ENCODE results near the gene ZNF462.
"Not testable (repeated sequence)": the region's sequence is repeated elsewhere in the genome, so short reads cannot be mapped to it uniquely, and the experiment has no call there.

The ZNF462 gene, protein sequence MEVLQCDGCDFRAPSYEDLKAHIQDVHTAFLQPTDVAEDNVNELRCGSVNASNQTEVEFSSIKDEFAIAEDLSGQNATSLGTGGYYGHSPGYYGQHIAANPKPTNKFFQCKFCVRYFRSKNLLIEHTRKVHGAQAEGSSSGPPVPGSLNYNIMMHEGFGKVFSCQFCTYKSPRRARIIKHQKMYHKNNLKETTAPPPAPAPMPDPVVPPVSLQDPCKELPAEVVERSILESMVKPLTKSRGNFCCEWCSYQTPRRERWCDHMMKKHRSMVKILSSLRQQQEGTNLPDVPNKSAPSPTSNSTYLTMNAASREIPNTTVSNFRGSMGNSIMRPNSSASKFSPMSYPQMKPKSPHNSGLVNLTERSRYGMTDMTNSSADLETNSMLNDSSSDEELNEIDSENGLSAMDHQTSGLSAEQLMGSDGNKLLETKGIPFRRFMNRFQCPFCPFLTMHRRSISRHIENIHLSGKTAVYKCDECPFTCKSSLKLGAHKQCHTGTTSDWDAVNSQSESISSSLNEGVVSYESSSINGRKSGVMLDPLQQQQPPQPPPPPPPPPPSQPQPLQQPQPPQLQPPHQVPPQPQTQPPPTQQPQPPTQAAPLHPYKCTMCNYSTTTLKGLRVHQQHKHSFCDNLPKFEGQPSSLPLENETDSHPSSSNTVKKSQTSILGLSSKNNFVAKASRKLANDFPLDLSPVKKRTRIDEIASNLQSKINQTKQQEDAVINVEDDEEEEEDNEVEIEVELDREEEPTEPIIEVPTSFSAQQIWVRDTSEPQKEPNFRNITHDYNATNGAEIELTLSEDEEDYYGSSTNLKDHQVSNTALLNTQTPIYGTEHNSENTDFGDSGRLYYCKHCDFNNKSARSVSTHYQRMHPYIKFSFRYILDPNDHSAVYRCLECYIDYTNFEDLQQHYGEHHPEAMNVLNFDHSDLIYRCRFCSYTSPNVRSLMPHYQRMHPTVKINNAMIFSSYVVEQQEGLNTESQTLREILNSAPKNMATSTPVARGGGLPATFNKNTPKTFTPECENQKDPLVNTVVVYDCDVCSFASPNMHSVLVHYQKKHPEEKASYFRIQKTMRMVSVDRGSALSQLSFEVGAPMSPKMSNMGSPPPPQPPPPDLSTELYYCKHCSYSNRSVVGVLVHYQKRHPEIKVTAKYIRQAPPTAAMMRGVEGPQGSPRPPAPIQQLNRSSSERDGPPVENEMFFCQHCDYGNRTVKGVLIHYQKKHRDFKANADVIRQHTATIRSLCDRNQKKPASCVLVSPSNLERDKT (N-terminal part only)

DNA sequence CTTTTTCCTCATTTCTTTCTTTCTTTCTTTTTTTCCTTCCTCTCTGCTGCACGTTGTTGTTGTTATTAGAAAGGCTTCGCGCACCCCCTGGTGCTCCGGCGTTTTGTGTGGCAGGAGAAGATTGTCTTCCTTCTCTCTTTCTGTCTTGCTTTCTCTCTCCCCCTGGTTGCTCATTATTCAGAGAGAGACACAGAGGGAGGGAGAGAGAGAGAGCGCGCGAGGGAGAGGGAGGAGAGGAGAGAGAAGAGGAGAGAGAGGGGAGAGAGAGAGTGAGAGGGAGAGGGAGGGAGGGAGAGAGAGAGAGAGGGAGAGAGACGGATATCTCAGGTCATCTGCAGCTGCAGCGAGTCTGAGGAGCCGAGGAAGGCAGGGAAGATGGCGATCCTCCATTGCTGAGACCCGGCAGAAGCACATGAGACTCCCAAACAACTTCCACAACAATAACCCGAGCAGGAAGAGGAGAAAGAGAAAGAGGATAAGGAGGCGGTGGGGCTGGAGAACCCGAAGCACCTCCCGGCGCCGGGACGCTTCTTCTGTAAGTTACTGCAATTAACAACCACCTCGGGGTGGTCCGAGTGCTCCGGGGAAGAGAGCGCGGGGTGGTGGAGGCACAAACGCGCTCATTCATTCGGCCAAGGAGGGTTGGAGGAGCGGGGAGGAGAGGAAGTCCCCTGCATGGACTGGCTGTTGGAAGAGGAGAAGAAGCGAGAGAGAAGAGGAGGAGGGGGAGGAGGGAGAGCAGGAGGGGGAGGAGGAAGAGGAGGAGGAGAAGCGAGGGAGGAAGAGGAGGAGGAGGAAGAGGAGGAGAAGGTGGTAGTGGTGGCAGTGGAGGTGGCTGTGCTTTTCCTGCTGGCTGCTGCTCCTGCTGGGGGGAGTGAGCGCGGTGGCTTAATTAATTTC lies at the start of gene ZNF462:
Gene ZNF462, plus strand, starts transcription at position 346 of the 900 bp plus-strand sequence. CDS start 60,218 bp downstream, outside the sequence.
- no peak for DNase-seq (ENCODE audit: low spot score)

DNA sequence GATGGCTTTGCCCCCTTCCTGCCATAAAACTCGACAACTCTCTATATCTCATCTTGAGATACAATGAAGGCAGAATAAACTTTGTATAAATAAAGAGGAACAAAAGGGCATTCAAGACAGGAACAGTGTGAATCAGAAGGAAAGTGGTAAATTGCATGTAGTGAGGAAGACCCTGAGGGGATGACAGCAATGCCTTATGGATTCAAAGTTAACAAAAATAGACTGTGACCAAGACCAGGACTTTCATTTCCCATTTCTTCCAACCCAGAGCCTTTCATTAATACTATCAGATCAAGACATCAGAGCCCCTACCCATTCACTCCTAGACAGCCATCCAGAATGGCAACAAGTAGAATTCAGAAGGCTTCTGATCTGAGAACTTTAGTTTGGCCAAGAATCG lies 46.4 kb upstream of the ZNF462 start:
- DNase-seq (ENCODE audit: low spot score) = no peak

DNA sequence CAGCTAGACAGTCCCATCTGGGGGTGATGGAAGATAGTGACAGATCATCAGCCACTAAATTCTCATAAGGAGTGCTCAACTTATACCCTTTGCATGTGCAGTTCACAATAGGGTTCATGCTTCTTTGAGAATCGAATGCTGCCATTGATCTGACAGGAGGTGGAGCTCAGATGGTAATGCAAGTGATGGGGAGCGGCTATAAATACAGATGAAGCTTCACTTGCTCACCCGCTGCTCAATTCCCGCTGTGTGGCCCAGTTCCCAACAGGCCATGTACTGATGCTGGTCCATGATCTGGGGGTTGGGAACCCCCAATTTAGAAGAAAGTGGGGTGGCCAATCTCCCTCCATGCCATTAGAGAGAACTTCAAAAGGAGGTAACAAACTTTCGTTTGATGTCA lies 44.9 kb upstream of the ZNF462 start:
- no peak for DNase-seq (ENCODE audit: low spot score)

DNA sequence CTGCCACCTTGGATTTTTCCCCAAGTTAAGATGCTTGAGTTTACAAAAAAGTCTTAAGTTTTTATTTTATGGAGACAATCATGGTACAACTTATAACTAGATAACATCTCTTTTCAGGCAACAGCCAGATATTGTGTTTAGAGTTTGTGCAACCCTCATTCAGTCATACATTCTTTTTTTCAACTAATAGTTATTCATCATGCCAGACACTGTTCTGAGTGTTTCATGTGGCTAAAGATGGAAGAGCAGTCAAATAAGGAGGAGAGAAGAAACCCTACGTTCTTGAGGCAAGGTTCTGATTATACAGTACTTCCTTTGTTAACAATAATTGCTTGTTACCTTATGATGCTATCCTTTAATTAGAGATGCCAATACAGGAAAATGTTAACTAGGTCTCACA lies 42.1 kb upstream of the ZNF462 start:
- no peak for DNase-seq (ENCODE audit: low spot score)

DNA sequence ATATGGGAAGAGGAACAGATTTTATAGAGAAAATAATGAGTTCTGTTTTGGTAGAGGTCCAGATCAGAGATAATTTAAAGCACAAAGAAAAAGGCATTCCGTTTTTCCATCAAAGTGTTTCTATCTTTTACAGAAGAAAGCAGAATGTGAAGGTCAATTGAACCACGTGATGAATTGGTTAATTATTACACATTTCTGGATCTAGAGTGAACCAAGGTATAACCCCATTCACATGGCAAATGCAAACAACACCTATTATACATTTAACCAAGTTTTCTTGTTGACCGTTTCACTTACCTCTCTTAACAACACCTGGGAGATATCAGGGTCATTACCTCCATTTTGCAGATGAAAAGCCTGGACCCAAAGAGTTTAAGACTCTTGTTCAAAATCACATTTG lies 34.9 kb upstream of the ZNF462 start:
- no peak for DNase-seq (ENCODE audit: low spot score)

DNA sequence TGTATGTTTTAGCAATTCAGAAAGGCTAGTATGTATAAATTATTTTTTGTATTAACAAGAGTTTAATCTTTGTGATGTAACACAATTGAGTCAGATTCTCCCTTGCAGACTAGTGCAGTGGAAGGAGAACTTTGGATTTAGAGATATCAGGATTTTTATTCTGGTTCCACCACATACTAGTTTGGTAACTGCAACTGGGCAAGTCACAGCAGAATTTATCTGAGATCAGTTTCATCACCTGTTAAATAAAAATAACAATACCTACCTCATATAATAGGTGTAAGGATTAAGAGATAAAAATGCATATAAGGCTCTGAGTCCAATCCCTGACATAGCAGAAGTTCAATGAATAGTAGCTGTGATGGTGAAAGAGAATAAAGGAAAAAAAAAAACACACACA lies 34.0 kb upstream of the ZNF462 start:
- DNase-seq (ENCODE audit: low spot score) = no peak

DNA sequence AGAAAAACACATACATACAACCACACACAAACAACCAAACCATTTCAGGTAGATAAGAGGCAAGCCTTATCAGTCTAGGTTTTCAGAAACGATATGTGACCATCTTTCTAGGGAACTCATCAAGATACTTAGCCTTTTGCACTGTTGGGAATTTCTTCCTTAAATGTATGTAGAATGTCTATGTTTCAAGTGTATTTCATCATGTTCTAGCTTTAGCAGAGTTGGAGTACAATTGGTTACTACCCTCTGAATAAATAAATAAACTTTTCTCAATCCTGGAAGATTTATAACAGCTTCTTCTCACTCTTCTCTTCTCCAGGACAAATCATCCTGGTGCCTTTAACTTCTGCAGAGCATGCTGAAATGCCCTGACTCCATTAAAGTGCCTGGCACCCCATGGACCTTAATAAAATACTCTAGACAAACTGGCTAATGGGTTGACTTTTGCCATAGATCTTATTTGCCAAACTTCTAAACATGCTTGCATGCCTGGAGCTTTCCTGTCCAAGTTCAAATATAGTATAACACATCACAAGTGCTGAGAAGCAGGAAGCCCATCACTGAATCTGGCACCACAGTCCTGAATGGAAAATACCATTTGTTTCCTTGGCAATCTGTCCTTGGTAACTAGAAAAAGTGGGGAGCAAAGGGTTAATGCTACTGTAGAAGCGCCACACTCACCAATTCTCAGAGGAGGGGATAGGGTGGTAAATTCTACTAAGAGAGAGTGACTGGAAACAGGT lies 33.1 kb upstream of the ZNF462 start:
- DNase-seq (ENCODE audit: low spot score) = no peak

DNA sequence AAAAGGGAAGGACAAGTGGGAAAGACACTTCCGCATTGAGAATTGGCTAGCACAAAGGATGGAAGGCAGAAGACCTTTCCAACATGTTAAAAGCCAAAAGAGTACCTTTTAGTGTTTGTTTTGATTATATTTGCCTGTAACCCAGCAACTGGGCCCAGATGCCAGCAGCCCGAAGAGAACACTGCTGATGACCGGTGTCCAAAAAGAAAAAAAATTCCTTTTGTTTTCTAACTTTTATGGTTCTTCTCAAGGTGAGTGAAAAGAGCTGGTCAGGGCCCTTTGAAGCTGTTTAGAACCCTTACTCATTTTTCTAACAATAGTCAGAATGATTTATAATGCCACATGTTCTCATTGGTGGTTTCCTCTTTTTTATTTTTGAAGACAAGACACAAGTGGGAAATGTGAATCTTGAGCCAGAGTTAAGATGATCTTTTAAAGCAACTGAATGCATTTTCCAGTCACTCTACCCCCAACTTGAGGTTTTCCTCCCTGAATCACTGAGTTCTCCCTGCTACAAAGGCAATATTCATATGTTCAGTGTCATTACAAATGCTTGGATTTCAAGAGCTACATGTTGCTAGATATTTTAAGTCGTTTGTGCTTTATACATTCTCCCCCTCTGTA lies 32.3 kb upstream of the ZNF462 start:
- DNase-seq (ENCODE audit: low spot score) = no peak

DNA sequence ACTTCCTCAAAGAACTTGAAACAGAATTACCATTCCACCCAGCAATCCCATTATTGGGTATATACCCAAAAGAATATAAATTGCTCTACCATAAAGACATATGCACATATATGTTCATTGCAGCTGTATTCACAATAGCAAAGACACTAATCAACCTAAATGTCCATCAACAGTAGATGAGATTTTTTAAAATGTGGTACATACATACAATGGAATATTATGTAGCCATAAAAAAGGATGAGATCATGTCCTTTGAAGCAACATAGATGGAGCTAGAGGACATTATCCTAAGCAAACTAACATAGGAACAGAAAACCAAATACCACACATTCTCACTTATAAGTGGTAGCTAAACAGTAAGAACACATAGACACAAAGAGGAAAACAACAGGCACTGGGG lies 28.1 kb upstream of the ZNF462 start:
- DNase-seq (ENCODE audit: low spot score) = no peak

DNA sequence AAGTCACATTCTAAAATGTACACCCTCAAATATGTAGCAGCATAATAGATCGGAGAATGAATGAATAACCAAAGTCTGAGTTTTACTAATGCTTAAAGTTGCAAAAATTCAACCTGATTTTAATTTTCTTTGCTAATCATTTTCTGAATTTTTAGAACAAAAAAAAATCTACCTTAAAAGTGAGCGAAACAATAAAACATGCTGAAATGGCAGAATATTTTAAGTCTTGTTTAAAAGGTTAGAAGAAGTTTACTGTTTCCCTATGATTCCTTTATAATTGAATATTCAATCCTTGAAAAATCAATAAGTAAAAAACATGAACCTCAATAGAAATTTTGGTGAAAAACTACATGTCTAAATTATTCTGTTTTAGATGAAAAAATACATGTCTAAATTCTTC lies 27.1 kb upstream of the ZNF462 start:
- DNase-seq (ENCODE audit: low spot score) = no peak

DNA sequence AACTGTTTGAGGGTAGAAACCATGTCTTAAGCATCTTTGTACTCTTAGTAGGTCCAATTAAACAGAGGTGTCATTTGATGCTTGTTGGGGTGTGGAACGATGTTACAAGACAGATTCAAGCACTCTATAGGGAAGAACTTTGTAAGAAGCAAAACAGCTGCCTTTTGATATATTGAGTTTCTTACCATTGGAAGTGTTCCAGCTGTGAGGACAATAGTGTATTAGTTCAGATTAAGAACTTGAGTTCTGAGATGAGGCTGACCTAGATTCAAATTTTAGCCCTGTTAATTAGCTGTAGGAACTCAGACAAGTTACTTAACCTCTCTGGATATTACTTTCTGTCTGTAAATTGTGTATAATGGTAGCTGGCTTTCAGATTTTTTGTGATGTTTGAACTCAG lies 19.6 kb upstream of the ZNF462 start:
- DNase-seq (ENCODE audit: low spot score) = no peak

DNA sequence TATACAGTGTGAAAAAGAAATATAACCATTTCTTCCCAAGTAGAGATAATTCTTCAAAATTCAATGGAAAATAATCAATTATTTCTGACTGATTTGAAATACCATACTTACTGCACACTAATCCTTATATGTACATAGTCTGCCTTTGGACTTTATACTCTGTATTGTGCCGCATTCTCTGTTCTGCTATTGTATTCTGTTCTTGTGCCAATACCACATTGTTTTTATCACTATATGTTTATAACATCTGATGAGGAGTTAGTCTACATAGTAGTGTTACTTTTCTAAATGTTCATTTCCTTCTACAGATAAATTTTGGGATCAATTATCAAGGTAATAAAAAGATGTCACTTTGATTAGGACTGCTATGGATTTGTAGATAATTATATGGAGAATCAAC lies 16.7 kb upstream of the ZNF462 start:
- no peak for DNase-seq (ENCODE audit: low spot score)

DNA sequence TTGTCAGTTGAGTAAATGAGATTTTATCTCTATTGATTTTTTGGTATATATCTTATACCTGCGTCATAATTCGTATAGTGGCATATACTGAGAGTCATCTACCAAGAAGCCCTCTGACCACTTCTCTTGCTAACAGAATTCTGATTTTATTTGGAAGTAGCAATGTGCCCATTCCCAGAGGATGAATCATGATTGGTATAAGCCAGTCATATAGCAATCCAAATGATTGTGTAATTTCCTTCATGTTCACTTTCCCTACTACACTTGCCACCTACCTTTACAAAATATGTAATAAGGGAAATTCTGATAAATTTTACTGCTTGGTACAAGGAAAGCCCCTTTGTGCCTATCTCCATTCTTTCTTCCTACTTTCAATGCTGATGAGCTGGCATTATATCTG lies 16.1 kb upstream of the ZNF462 start:
- DNase-seq (ENCODE audit: low spot score) = no peak

DNA sequence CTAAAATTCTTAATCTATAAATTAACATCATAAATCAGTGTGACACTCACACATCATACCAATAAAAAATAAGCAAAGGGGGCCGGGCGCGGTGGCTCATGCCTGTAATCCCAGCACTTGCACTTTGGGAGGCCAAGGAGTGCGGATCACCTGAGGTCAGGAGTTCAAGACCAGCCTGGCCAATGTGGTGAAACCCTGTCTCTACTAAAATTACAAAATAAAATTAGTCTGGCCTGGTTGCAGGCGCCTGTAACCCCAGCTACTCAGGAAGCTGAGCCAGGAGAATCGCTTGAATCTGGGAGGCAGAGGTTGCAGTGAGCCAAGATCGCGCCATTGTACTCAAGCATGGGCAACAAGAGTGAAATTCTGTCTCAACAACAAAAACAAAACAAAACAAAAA lies 11.3 kb upstream of the ZNF462 start:
- not testable (repeated sequence) for DNase-seq (ENCODE audit: low spot score)

DNA sequence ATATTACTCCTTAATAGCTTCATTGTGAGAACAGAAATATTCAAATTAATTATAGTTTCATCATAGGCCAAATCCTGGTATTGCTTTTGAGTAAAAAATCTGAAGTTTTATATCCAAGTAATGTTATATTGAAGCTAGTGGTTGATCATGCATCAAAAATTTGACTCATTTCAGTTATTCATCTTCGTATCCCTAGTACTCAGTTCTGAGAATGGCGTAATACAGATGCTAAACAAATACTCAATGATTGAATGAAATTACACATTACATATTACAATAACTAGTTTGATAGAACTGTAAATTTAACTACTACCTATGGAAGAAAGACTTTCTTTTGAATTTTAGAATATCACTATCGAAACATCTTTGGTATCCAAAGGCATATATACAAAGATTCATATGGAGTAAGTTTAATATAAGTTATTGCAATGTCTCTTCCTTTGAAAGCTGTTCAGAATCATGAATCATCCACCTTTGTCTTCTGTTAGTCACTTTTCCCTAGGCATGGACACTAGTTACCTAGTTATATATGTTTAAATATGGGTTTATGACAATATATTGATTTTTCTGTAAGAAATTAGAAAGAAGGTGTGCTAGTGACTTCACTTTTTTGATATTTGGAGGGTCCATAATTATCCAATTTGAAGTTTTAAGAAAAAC lies 5.0 kb upstream of the ZNF462 start:
- DNase-seq (ENCODE audit: low spot score) = no peak

DNA sequence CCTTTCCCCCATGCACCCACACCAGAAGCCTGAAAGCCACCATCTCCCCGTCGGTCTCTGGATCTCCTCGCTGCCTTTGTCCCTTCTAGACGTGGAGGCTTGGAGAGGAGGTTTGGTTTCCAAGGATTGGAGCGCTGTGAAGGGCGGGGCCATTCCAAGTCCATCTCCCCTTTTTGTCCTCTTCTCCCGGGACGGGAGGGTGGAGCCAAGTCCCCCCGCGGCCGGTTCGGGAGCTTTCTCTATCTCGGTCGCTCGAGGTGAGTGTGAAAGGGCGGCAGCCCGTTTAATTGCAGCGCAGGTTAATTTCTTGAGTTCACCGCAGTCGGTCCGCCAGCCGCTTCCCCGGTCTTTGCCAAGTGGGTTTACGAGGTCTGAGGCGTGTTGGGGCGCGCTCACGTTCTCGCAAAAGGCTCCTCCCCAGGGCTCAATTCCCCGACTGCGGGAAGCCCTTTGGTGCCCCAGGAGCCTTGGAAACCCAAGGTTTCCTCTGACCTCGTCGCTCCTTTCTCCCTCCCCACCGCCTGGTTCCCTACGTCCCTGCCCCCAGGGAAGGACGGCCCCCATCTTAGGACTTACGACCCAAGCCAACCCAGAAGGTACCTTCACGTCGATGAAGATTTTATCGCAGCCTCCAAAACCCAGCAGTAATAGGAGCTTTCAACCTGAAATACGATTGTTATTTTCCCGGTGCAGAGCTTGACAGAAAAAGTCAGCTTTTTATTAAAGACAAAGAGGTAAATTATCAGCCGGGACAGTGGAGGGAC lies 2.8 kb upstream of the ZNF462 start:
- no peak for DNase-seq (ENCODE audit: low spot score)

DNA sequence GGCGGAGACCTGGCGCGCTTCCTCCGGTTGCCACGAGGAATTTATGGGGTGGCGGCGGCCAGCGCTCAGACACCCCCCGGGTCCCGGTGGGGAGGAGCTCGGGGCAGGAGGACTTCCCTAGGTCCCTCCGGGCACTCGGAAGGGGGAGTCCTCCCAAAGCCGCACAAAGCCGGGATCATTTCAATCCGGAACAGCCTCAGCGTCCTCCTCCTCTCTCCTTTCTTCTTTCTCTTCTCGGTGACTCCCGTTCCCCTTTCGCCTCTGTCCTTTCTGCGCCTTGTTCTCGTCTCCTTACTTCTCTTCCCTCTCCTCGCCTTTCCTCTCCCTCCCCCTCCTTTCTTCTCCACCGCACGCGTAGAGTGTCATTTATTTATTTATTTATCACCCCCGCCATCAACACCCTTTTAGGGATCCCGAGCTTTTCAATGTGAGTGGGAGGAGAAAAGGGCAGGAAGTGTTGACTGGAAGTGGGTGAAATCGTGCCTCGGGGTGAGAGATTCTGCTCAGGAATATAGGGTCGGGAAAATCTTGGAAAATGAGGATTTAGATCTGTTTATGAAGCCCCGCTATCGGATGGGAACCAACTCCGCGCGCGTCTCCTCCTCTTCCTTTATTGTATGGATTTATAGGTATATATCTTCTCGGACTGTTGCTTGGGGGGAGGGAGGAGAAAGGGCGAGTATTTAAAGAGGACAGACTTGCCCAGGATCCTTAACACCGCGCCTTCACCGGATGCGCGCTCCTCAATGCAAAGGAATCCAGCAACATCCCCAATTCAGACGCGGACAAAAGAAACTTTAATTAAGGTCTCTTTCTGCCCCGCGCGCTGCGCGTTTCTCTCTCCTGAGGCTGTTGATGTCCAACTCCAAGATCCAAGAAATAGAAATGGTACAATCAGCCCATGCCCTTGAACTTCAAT lies 2.0 kb upstream of the ZNF462 start:
- no peak for DNase-seq (ENCODE audit: low spot score)

DNA sequence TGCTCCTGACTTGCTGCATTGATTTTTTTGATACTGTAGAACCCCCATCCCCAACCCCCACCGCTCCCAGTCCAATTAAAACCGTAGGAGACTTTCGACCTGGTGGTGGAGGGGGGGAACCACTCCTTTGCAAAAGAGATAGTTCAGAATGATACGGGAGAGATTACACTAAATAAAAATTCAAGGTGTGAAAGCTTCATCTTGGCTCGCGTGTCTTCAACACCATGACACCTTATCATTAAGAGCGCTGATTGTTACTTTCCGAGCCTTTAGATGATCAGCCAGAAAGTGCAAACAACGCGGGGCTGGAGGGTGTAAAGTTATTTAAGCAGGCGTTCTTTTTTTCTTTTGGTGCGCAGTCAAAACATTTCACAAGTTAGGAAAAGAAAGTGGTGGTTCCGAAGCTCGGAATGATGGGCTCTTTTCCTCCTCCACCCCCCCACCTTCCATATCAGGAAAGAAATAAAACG lies 1.3 kb upstream of the ZNF462 start:
- DNase-seq (ENCODE audit: low spot score) = no peak
